ENCODE measurements around the gene MYO5C. TPM values are rescaled to one million over a fixed set of nuclear protein-coding genes. Genes with fewer than 3 reads are reported as not detected.

The MYO5C gene
- total RNA-seq, result 10 to 100 TPM; 73.9 to 90.9 TPM
- long read RNA-seq, full-length matches to known transcripts, result 6 of 48 reads
- long read RNA-seq, partial matches to known transcripts, result 29 of 48 reads
- long read RNA-seq, other reads (novel, unspliced or antisense), result 13 of 48 reads

GRCh38 chr15:52295421-52296001, at the start of gene MYO5C:
Gene MYO5C (minus strand): TSS chr15:52295804. CDS start chr15:52295636, 168 bp downstream.
- intact Hi-C loops (cut with DNase I, micrococcal nuclease), result no loop called here
- DNase-seq (peak; percentile 90 to 93), ATAC-seq (peak; percentile 94)

DNA sequence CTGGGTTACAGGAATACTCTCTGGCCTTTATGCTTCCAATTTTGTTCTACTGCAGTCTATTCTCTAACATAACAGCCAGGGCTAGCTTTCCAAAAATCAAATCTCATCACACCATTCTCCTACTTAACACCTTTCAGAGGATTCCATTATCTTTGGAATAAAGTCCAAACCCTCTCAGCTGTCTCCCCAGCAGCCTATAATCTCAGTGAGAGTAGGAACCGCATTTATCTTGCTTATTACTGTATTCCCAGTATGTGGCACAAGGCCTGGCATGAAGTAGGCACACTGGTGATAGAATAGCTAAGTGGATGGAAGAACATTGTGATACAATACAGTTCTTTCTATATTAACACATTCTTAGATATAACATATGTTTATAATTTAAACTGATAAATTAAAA, 49.0 kb upstream of the MYO5C start:
- no peak for ATAC-seq
- no peak for DNase-seq
- intact Hi-C loops (cut with DNase I, micrococcal nuclease), result loop anchor here in 1 of 2 donors (10.0 kb wide), 1 partner anchor 90 kb away; no protein-coding TSS in a partner anchor

- intact Hi-C loops (cut with DNase I, micrococcal nuclease), result loop anchor here in 1 of 2 donors (10.0 kb wide), 1 partner anchor 89 kb away; no protein-coding TSS in a partner anchor
- ATAC-seq (no peak), DNase-seq (no peak)
Measured at GRCh38 chr15:52343831-52344230, 48.2 kb upstream of the MYO5C start.

- ATAC-seq, result no peak
- no peak for DNase-seq
- intact Hi-C loops (cut with DNase I, micrococcal nuclease), result loop anchor here in 1 of 2 donors (10.0 kb wide), 1 partner anchor 85 kb away; no protein-coding TSS in a partner anchor
Measured at GRCh38 chr15:52340093-52340492, 44.5 kb upstream of the MYO5C start.

- intact Hi-C loops (cut with DNase I, micrococcal nuclease), result no loop called here
- no peak for ATAC-seq
- DNase-seq, result no peak
Measured at GRCh38 chr15:52338891-52339290, 43.3 kb upstream of the MYO5C start.

GRCh38 chr15:52338058-52338457, 42.5 kb upstream of the MYO5C start:
- intact Hi-C loops (cut with DNase I, micrococcal nuclease), result no loop called here
- DNase-seq, result no peak
- ATAC-seq, result no peak

DNA sequence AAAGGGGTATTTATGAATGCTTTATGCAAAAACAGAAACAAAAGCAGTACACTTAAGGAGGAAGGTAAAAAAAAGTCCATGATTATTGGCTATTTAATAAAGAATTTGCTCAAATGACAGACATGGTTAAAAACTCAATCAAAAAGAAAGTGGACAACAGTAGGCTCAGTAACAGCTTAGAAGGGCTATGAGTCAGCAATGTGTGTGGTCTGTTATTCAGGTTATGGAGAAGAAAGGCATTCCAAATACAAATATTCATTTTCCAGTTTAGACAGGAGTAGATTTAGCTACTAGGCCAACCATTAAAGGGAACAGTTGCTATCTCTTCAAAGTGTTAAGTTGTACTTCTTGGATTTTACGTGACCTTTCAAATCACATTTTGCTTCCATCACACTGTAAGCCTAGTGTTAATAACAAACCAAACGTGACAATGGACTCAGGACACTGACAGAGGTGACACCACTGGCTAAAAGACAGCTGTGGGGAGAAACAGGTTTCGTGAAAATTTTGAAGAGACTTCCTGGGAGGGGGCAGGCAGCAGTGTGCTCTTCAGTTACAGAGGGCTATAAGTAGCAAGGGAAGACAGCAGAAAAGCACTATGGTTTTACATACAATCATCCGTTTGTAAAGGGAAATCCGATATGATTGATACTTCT, 41.7 kb upstream of the MYO5C start:
- no peak for ATAC-seq

GRCh38 chr15:52336529-52336928, 40.9 kb upstream of the MYO5C start:
- peak; percentile 98 for ATAC-seq
- intact Hi-C loops (cut with DNase I, micrococcal nuclease), result no loop called here
- DNase-seq, result peak in 1 of 2 donors; percentile 42

More for the DNA sequence above, 41.7 kb upstream of the MYO5C start:
- no peak for DNase-seq
- intact Hi-C loops (cut with DNase I, micrococcal nuclease), result no loop called here

DNA sequence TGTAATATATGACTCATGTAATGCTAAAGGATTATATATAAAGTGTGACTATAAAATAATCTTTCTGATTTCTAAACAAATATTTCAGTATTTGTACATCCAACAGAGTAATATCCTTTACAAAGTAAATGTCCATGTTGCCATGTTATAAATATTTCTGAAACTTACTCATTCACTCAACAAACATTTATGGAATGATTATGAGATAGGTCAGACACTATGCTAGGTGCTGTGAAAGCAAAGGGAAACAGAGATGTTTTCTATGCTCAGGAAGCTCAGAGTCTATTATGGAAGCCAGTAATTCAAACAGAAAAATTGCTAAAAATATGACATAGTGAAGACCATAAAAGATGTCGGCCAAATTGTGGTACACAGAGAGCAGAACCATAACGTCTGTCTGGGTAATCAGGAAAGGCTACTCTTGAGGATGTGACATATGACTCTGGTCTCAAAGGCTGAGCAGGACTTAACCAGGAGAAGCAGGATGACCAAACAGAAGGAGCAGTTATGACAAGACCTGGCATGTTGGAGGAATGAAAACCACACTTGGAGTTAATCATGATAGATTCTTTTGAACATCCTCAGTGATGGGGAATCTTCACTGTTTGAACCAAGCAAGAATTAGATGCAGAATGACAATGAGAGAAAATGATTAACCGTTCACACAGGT, 39.0 kb upstream of the MYO5C start:
- ATAC-seq (peak; percentile 21), DNase-seq (no peak)
- intact Hi-C loops (cut with DNase I, micrococcal nuclease), result no loop called here

- intact Hi-C loops (cut with DNase I, micrococcal nuclease), result no loop called here
- DNase-seq (no peak), ATAC-seq (peak; percentile 94)
Measured at GRCh38 chr15:52331490-52332240, 36.1 kb upstream of the MYO5C start.

DNA sequence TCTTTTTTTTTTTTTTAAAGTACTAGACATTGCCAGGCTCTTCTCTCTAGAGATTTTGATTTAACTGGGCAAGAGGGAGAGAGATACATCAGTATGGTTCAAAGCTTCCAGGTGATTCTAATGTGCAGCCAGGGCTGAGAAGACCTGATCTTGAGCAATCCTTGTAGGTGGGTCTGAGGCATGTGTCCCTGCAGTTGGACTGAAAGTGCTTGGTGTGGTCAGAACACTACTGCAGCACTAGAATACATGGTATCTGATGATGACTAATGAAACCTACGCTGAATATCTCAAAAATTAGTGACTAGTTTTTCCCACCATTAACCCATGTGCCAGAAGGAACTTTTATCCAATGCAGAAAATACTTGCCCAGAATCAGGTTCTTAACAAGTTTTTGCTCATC, 34.4 kb upstream of the MYO5C start:
- ATAC-seq, result no peak
- DNase-seq, result no peak
- intact Hi-C loops (cut with DNase I, micrococcal nuclease), result no loop called here

DNA sequence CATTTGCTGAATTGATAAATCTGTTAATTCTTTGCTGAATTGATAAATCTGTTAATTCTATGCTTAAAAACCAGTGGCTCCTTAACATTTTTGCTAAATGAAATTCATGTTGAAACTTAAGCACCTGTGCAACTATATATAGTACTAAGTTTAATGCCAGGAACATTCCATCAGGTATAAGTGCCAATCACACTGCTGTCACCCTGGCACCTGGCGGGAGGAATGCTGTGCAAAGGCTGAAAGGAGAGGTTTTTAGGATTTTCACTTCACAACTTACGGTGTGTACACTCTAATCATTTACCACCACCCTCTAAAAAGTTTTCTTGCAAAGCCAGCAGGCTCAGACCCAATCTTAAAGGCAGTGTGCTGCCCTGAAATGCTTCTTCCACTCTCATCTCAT, 33.5 kb upstream of the MYO5C start:
- intact Hi-C loops (cut with DNase I, micrococcal nuclease), result no loop called here
- no peak for ATAC-seq

DNA sequence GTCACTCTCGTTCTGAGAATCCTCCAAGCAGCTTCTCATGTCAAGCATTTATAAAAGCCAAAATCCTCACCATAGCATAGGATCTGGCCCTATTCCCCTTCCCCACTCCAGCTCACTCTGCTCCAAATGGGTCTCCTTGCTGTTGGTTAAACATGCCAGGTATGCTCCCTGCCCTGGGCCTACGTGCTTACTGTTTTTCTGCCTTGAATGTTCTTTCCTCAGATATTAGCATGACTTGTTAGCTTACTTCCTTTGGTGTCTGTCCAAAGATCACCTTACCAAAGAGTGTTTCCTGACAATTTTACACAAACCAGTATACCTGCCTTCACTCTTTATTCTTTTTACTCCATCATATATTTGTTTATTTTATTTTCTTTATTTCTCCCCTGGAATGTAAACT, 33.1 kb upstream of the MYO5C start:
- intact Hi-C loops (cut with DNase I, micrococcal nuclease), result no loop called here

More for the DNA sequence above, 33.5 kb upstream of the MYO5C start:
- no peak for DNase-seq

DNA sequence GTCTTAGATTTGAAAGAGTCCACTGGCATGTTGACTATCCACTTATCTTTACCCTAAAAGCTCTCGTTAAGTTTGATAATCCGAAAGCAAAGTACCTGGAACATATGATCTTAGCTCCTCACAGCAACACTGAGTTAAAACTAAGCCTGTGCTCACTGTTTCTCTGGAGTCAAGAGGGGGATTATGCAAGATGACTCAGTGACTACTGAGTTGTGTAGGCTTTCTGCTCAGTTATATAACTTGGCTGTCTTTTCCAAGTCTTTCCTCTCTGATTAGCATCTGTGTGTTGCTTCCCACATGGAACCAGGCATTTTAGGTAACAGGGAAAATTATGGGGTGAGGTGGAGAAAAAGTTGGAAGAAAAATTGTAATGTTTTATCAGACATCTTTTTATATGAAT, 31.2 kb upstream of the MYO5C start:
- no peak for DNase-seq
- no peak for ATAC-seq
- intact Hi-C loops (cut with DNase I, micrococcal nuclease), result no loop called here

More for the DNA sequence above, 33.1 kb upstream of the MYO5C start:
- DNase-seq, result no peak
- ATAC-seq, result no peak

DNA sequence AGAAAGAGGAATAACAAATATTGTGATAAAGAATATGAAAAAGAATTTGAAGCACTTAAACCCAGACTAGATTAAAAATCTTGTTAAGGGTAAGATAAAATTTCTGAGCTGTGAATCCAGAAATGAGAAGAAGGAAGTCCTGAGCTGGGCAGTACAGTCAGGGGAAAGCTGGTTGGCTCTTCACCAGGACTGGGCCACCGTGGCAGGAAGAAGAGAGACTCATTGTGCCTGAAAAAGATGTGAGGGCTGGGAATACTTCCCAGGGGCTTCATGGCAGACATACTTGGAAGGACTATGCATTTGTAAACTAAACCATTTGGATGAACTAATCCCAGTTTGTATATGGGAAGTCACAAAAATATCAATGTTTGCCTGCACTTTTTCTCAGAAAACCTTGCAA, 28.5 kb upstream of the MYO5C start:
- intact Hi-C loops (cut with DNase I, micrococcal nuclease), result no loop called here
- ATAC-seq (no peak), DNase-seq (no peak)

DNA sequence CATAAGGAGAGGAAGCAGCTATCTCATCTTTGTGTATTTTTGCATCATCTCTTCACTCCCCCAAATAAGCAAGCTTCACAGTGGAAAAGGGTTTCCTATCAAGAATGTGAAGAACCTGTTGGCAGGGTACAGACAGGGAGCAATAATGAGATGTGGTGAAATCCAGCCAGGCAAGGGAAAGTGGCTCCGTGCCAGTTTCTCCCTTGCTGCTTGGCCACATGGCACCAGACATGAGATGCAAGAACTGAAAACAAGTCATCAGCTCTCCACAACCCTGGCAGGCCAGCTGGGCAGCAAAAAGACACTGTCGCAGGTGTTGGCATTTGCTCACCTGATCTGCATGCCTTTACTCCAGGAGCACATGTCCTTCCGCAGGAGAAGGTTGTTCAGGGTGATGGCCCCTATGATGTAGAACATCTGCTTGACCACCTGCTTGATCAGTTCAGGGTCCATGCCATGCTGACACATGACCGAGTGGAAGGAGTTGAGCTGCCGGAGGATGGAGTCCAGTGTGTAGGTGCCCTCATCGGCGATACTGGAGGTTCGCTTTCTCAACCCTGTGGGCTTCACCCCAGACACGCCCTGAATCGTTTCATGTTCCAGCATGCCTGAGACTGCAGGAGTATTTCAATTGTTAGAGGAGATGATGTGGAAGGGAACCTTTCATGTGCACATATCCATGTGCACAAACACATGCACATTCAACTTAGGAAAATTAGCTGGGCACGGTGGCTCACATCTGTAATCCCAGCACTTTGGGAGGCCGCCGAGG, 23.3 kb upstream of the MYO5C start:
- intact Hi-C loops (cut with DNase I, micrococcal nuclease), result no loop called here
- ATAC-seq, result no peak
- DNase-seq, result no peak

- ATAC-seq (no peak), DNase-seq (no peak)
- intact Hi-C loops (cut with DNase I, micrococcal nuclease), result no loop called here
Measured at GRCh38 chr15:52317688-52318087, 22.1 kb upstream of the MYO5C start.

DNA sequence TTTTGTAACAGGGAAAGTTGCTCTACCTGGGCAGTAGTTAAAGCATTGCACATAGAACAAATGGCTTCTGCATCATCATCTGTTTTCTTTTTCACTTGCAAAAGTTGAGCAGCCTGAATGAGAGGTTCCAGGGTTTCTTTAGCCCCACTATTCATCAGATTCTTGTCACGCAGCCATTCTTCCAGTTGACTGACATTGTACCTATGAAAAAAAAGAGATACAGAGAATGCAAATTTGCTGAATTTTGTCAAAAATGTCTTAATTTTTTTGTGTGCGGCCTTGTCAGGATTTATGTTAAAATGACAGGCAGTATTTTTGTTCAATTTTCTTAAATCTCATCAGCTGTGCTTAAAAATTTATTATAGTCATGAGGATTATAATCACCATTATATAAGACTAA, 21.4 kb upstream of the MYO5C start:
- DNase-seq, result no peak
- intact Hi-C loops (cut with DNase I, micrococcal nuclease), result no loop called here
- ATAC-seq, result no peak

Measured in left colon (tissue), 2 donors.